Suppressor macrophage (primary cell): ENCODE results near the gene PARP12.

Experiments
- DNase-seq, 4 experiments: peaks; one replicate each; pipeline ENCODE4 v3.0.0-alpha.2; 2020 to 2022

PARP12 gene

GRCh38 chr7:140014123-140014522, 48.6 kb downstream of the PARP12 start:
- no peak for DNase-seq

GRCh38 chr7:140013676-140014075, 49.1 kb downstream of the PARP12 start:
- no peak for DNase-seq

- no peak for DNase-seq
Measured at GRCh38 chr7:140010194-140010895, 52.4 kb downstream of the PARP12 start.

- DNase-seq = no peak
Measured at GRCh38 chr7:140009735-140010134, 53.0 kb downstream of the PARP12 start.

GRCh38 chr7:140008755-140009610, 53.8 kb downstream of the PARP12 start:
- no peak for DNase-seq

- DNase-seq = no peak
Measured at GRCh38 chr7:140007051-140007690, 55.6 kb downstream of the PARP12 start.

- DNase-seq = no peak
Measured at GRCh38 chr7:140006600-140006999, 56.2 kb downstream of the PARP12 start.

GRCh38 chr7:140005754-140006503, 56.8 kb downstream of the PARP12 start:
- DNase-seq = no peak

- DNase-seq = no peak
Measured at GRCh38 chr7:140005341-140005740, 57.4 kb downstream of the PARP12 start.

GRCh38 chr7:140004672-140005071, 58.1 kb downstream of the PARP12 start:
- no peak for DNase-seq

- peak; percentile 66 to 74 (median 74) for DNase-seq
Measured at GRCh38 chr7:140003913-140004382, 58.8 kb downstream of the PARP12 start.

GRCh38 chr7:140000666-140001268, 62.0 kb downstream of the PARP12 start:
- no peak for DNase-seq

GRCh38 chr7:139999516-139999915, 63.2 kb downstream of the PARP12 start:
- no peak for DNase-seq

GRCh38 chr7:139998572-139998971, 64.2 kb downstream of the PARP12 start:
- DNase-seq = no peak

GRCh38 chr7:139995017-139995915, 67.5 kb downstream of the PARP12 start:
- DNase-seq = no peak

GRCh38 chr7:139994356-139994755, 68.4 kb downstream of the PARP12 start:
- no peak for DNase-seq

GRCh38 chr7:139993592-139993991, 69.2 kb downstream of the PARP12 start:
- no peak for DNase-seq

GRCh38 chr7:139993169-139993568, 69.6 kb downstream of the PARP12 start:
- peak in 3 of 4 experiments; percentile 18 to 34 (median 23) for DNase-seq

GRCh38 chr7:139992353-139993044, 70.3 kb downstream of the PARP12 start:
- peak; percentile 3 to 54 (median 36) for DNase-seq

GRCh38 chr7:139991911-139992310, 70.8 kb downstream of the PARP12 start:
- no peak for DNase-seq
